Vagina (tissue), 2 donors: ENCODE data around the gene MACROD2. TPM values are rescaled to one million over a fixed set of nuclear protein-coding genes. Genes with fewer than 3 reads are reported as not detected.

Source experiments
- DNase-seq, 2 donors: peaks; one replicate each; pipeline ENCODE4 v3.0.0-alpha.2; 2017; ENCODE audit errors: extremely low spot score in 2 of 2
- H3K27ac ChIP-seq: fragments of 200-600 bp; sonication (generic); one replicate; pipeline ENCODE4 v1.5.1; 2019
- H3K27me3 ChIP-seq: fragments of 200-600 bp; sonication (generic); one replicate; pipeline ENCODE4 v1.5.1; 2019
- H3K36me3 ChIP-seq, 2 donors: fragments of 200-600 bp; sonication (generic); one replicate each; pipeline ENCODE4 v1.5.1; 2017 to 2019
- H3K4me1 ChIP-seq: fragments of 200-600 bp; sonication (generic); one replicate; pipeline ENCODE4 v1.5.1; 2019
- H3K4me3 ChIP-seq, 2 donors: fragments of 200-600 bp; sonication (generic); 1 replicate in 1 of 2; 2 replicates in 1 of 2; pipeline ENCODE4 v1.5.1; 2016 to 2019
- H3K9me3 ChIP-seq: fragments of 200-600 bp; sonication (generic); one replicate; pipeline ENCODE4 v1.5.1; 2019
- POLR2A ChIP-seq, 2 donors: fragments of 450-650 bp; IDR thresholded peaks; one replicate each; pipeline ENCODE4 v1.6.1; 2017; ENCODE audit warnings: antibody characterized with exemption in 2 of 2, mild to moderate bottlenecking in 2 of 2, moderate library complexity in 2 of 2
- POLR2AphosphoS5 ChIP-seq, 2 donors: sonication (generic); formaldehyde crosslinking; IDR thresholded peaks; one replicate each; pipeline ENCODE4 v1.9.0; 2017; ENCODE audit warnings: antibody characterized with exemption in 2 of 2, mild to moderate bottlenecking in 2 of 2, low read depth in 1 of 2; ENCODE audit not compliant: insufficient read depth in 1 of 2
- intact Hi-C: fragments of 100-400 bp; cut with DNase I; formaldehyde crosslinking; loops from one replicate; pipeline ENCODE4 v1.15.1; 2023
- total RNA-seq: library from RNA; depleted of rRNA; stranded (reverse); fragments of >200 nt; gene quantifications from one replicate; pipeline ENCODE4 v1.2.3, GENCODE V29; 2016
- TF ChIP-seq, protein P1 (sequence below), 3 experiments: fragments of 450-650 bp in 2 of 3; fragments of 200-600 bp in 1 of 3; sonication (generic) in 1 of 3; IDR thresholded peaks; one replicate each; pipeline ENCODE4 v1.5.1; 2017 to 2019; ENCODE audit warnings: antibody characterized with exemption in 3 of 3, mild to moderate bottlenecking in 2 of 3, moderate library complexity in 2 of 3

MACROD2 gene
- total RNA-seq, 1 donor from 2014 or later, result 12.5 TPM

DNA sequence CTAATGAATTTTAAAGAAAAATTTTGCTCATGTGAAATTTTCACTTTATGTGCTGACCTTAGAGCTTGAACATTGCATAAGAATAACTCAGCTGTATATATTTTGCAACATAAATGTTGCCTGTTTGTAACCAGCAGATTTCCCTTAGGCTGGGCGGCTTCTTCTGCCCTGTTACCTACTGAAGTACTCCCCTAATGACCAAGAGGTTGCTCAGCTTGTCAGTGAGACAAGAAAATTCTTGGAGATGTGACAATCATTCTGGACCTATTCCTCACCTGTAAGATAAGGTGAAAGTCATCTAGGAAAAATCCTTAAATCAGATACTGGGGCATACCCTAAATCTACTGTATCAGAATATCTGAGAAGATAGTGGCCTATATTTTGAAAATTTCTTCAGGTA, 1516.2 kb downstream of the MACROD2 start:
- Histone ChIP-seq H3K4me1 (no peaks in the 10 kb centered on the region), H3K27ac (no peak overlapping the region), H3K27me3 (no peaks in the 10 kb centered on the region), H3K4me3 (no peak overlapping the region), H3K36me3 (no peaks in the 10 kb centered on the region), H3K9me3 (no peaks in the 10 kb centered on the region)
- TF ChIP-seq, protein P1, sequence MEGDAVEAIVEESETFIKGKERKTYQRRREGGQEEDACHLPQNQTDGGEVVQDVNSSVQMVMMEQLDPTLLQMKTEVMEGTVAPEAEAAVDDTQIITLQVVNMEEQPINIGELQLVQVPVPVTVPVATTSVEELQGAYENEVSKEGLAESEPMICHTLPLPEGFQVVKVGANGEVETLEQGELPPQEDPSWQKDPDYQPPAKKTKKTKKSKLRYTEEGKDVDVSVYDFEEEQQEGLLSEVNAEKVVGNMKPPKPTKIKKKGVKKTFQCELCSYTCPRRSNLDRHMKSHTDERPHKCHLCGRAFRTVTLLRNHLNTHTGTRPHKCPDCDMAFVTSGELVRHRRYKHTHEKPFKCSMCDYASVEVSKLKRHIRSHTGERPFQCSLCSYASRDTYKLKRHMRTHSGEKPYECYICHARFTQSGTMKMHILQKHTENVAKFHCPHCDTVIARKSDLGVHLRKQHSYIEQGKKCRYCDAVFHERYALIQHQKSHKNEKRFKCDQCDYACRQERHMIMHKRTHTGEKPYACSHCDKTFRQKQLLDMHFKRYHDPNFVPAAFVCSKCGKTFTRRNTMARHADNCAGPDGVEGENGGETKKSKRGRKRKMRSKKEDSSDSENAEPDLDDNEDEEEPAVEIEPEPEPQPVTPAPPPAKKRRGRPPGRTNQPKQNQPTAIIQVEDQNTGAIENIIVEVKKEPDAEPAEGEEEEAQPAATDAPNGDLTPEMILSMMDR (IDR thresholded peaks at IDR 0.05), result no peak
- TF ChIP-seq POLR2A (IDR thresholded peaks at IDR 0.05) (no peak), POLR2AphosphoS5 (IDR thresholded peaks at IDR 0.05; ENCODE audit: insufficient read depth in 1 of 2, low read depth in 1 of 2) (no peak)
- intact Hi-C loops, result no loop called here
- DNase-seq, result no peak

DNA sequence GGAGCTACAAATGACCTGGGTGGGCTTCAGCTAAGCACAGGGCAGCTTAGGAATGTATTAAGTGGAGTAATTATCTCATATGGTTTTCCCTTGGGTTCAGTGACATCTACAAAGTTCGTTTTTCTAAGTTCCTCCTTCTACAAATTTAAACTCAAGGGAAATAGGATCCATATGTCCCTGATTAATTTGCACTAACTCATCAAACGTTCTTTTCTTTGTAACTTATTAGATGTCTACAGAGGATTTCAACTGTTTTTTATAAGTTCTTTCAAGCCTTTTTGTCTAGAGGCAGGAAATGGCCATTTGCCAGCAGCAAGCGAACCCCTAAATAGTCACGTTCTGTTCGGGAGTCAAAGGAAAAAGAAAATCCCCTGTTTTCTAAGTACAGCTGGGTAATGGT, 1517.6 kb downstream of the MACROD2 start:
- DNase-seq, result no peak
- Histone ChIP-seq H3K27me3 (no peaks in the 10 kb centered on the region), H3K9me3 (no peaks in the 10 kb centered on the region), H3K27ac (no peak overlapping the region), H3K4me3 (no peak overlapping the region), H3K4me1 (no peaks in the 10 kb centered on the region), H3K36me3 (no peaks in the 10 kb centered on the region)
- intact Hi-C loops, result no loop called here
- no peak for TF ChIP-seq POLR2AphosphoS5 (IDR thresholded peaks at IDR 0.05; ENCODE audit: insufficient read depth in 1 of 2, low read depth in 1 of 2)
- TF ChIP-seq POLR2A (IDR thresholded peaks at IDR 0.05), result no peak
- TF ChIP-seq, protein P1 (IDR thresholded peaks at IDR 0.05), result no peak

DNA sequence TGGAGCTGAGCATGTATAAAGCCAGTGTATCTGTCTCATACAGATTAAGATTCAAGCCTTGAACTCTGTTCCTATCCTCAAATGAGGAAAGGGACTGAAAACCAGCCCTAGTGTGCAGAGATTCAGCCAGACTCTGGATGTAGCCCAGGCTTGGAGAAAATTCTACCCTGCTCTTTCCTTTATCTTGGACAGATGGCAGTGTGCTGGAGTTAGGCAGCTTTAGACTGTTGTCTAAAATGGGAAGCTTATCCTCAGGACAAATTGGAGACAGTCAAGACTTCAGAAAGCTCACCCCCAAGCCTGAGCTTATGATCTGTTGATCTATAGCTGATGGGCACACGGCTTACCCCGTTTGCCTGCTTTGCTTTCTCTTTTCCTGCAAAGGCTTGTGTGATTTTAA, 1520.4 kb downstream of the MACROD2 start:
- Histone ChIP-seq H3K27ac (no peak overlapping the region), H3K4me3 (no peak overlapping the region), H3K9me3 (no peaks in the 10 kb centered on the region), H3K27me3 (no peaks in the 10 kb centered on the region), H3K36me3 (no peaks in the 10 kb centered on the region), H3K4me1 (no peaks in the 10 kb centered on the region)
- no peak for DNase-seq
- intact Hi-C loops, result no loop called here
- no peak for TF ChIP-seq POLR2A (IDR thresholded peaks at IDR 0.05)
- no peak for TF ChIP-seq POLR2AphosphoS5 (IDR thresholded peaks at IDR 0.05; ENCODE audit: insufficient read depth in 1 of 2, low read depth in 1 of 2)
- TF ChIP-seq, protein P1 (IDR thresholded peaks at IDR 0.05), result no peak

DNA sequence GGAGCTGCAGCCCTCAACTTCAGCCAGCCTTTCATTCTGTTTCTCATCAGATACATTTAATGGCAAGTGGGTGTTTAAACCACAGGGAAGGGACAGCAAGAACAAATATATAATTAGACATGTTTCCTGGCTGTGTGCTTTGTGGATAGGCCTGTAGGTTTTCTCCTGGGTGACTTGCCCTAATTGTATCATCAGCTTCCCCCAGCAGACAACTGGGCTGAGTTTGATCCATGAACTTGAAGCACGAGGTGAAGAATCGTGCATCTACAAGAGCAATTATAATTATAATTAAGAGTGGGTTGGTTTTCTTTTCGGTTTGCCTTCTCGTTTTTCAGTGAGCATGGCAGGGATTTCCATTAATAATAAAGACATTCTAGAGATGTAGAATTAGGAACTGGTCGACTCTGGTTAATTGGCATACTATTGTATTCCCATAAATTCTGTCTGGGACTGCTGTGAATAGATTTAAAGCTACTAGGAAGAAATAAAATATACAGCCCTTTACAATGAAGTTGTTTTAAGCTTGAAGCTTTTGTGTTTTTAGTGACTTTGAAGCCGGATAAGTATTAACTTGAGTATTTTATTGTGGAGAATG, 1525.7 kb downstream of the MACROD2 start:
- TF ChIP-seq POLR2AphosphoS5 (IDR thresholded peaks at IDR 0.05; ENCODE audit: insufficient read depth in 1 of 2, low read depth in 1 of 2) (no peak), POLR2A (IDR thresholded peaks at IDR 0.05) (no peak)
- TF ChIP-seq, protein P1 (IDR thresholded peaks at IDR 0.05), result no peak
- no peak for DNase-seq
- Histone ChIP-seq H3K27ac (no peak overlapping the region), H3K9me3 (no peaks in the 10 kb centered on the region), H3K27me3 (no peaks in the 10 kb centered on the region), H3K36me3 (no peaks in the 10 kb centered on the region), H3K4me3 (no peak overlapping the region), H3K4me1 (no peaks in the 10 kb centered on the region)
- intact Hi-C loops, result no loop called here

DNA sequence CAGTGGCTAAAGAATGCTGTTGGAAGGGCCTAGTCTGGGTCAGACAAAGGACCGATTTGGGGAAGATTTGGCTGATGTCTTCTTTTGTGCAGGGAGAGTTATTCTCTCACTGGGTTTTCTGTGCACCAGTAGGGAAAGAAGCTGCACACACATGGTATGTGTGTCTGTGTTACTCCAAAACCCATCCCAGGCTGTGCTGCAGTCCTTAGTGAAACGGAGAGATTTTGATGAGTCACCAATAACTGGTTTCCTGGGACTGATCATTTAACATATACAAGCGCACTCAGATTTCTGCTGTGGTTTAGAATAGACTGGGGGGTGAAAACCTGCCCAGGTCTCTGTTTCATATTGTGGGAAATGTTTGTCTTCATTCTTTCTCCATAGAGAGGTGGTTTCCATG, 1528.1 kb downstream of the MACROD2 start:
- Histone ChIP-seq H3K4me3 (no peak overlapping the region), H3K4me1 (no peaks in the 10 kb centered on the region), H3K27ac (no peak overlapping the region), H3K36me3 (no peaks in the 10 kb centered on the region), H3K9me3 (no peaks in the 10 kb centered on the region), H3K27me3 (no peaks in the 10 kb centered on the region)
- TF ChIP-seq, protein P1 (IDR thresholded peaks at IDR 0.05), result no peak
- no peak for TF ChIP-seq POLR2A (IDR thresholded peaks at IDR 0.05)
- no peak for TF ChIP-seq POLR2AphosphoS5 (IDR thresholded peaks at IDR 0.05; ENCODE audit: insufficient read depth in 1 of 2, low read depth in 1 of 2)
- no peak for DNase-seq
- intact Hi-C loops, result no loop called here
